Thymus (tissue), 11 donors: Measurements from ENCODE around the gene ATP1A3. TPM values are rescaled to one million over a fixed set of nuclear protein-coding genes. Genes with fewer than 3 reads are reported as not detected.

Experiments used
- DNase-seq, 9 donors: peaks; one replicate each; pipeline ENCODE4 v3.0.0-alpha.2; 2013; ENCODE audit warnings: low spot score in 9 of 9, low read depth in 6 of 9, missing footprints in 1 of 9
- H3K27ac ChIP-seq, 2 donors: one replicate each; pipeline ENCODE4 v1.5.1; 2013; ENCODE audit warnings: control low read depth in 1 of 2, low read depth in 1 of 2, low read length in 1 of 2, mild to moderate bottlenecking in 1 of 2, moderate library complexity in 1 of 2
- H3K27me3 ChIP-seq, 2 donors: one replicate each; pipeline ENCODE4 v1.5.1; 2013; ENCODE audit warnings: low read length in 1 of 2; ENCODE audit not compliant: control insufficient read depth in 2 of 2, insufficient read depth in 1 of 2
- H3K36me3 ChIP-seq, 2 donors: one replicate each; pipeline ENCODE4 v1.5.1; 2013; ENCODE audit warnings: low read length in 1 of 2, mild to moderate bottlenecking in 1 of 2, moderate library complexity in 1 of 2; ENCODE audit not compliant: control insufficient read depth in 2 of 2, insufficient read depth in 2 of 2
- H3K4me1 ChIP-seq, 2 donors: one replicate each; pipeline ENCODE4 v1.5.1; 2013; ENCODE audit warnings: low read length in 2 of 2; ENCODE audit not compliant: control insufficient read depth in 2 of 2, insufficient read depth in 2 of 2
- H3K4me3 ChIP-seq, 2 donors: one replicate each; pipeline ENCODE4 v1.5.1; 2013; ENCODE audit warnings: low read length in 2 of 2, control low read depth in 1 of 2, mild to moderate bottlenecking in 1 of 2
- H3K9me3 ChIP-seq, 2 donors: one replicate each; pipeline ENCODE4 v1.5.1; 2013; ENCODE audit warnings: low read length in 1 of 2, mild to moderate bottlenecking in 1 of 2; ENCODE audit not compliant: control insufficient read depth in 2 of 2, insufficient read depth in 1 of 2
- WGBS: extraction: QIAGEN DNeasy Blood & Tissue Kit; methylation state at CpG from one replicate; pipeline ENCODE4 v1.1.7; 2013; 5-methylcytosine and 5-hydroxymethylcytosine counted together
- polyA plus RNA-seq: library from polyadenylated mRNA; stranded (reverse); fragments of 200-250 nt; gene quantifications from one replicate; pipeline ENCODE4 v1.2.3, GENCODE V29; 2013
- total RNA-seq: library from RNA; stranded (reverse); fragments of 120-200 nt; gene quantifications from one replicate; pipeline ENCODE4 v1.2.4, GENCODE V29; 2013
- donor health status: healthy.

The ATP1A3 gene
- total and polyA plus RNA-seq, 2 donors, result 1.2 to 2.6 TPM

GRCh38 chr19:41977916-41978315 lies 16.1 kb downstream of the ATP1A3 start:
- no peaks in the 10 kb centered on the region for H3K27me3 ChIP-seq
- DNase-seq, result no peak
- H3K4me1 ChIP-seq, result no peaks in the 10 kb centered on the region
- H3K9me3 ChIP-seq, result peaks cover 0 to 2% of the 10 kb centered on the region in 2 donors
- H3K36me3 ChIP-seq, result peaks cover 3 to 22% of the 10 kb centered on the region in 2 donors
- no peak overlapping the region for H3K27ac ChIP-seq
- no peak overlapping the region for H3K4me3 ChIP-seq
- 96% methylated on average over 22 of the region's 22 CpGs for WGBS

GRCh38 chr19:41974652-41975051 lies 19.4 kb downstream of the ATP1A3 start:
- H3K4me1 ChIP-seq, result no peaks in the 10 kb centered on the region
- peaks cover 0 to 3% of the 10 kb centered on the region in 2 donors for H3K9me3 ChIP-seq
- WGBS, result 89% methylated on average over 8 of the region's 8 CpGs
- no peak overlapping the region for H3K4me3 ChIP-seq
- no peak overlapping the region for H3K27ac ChIP-seq
- peaks cover 3 to 16% of the 10 kb centered on the region in 2 donors for H3K36me3 ChIP-seq
- no peak for DNase-seq
- H3K27me3 ChIP-seq, result no peaks in the 10 kb centered on the region

- no peak overlapping the region for H3K27ac ChIP-seq
- peaks cover 0 to 3% of the 10 kb centered on the region in 2 donors for H3K9me3 ChIP-seq
- WGBS, result 95% methylated on average over 11 of the region's 11 CpGs
- H3K36me3 ChIP-seq, result peaks cover 5 to 7% of the 10 kb centered on the region in 2 donors
- DNase-seq, result no peak
- peaks cover 5 to 14% of the 10 kb centered on the region in 2 donors for H3K4me1 ChIP-seq
- H3K27me3 ChIP-seq, result no peaks in the 10 kb centered on the region
- no peak overlapping the region for H3K4me3 ChIP-seq
Observed at GRCh38 chr19:41971363-41971762, 22.7 kb downstream of the ATP1A3 start.

GRCh38 chr19:41969772-41970458 lies 24.1 kb downstream of the ATP1A3 start:
- no peak for DNase-seq
- Histone ChIP-seq H3K9me3 (peaks cover 0 to 7% of the 10 kb centered on the region in 2 donors), H3K27me3 (no peaks in the 10 kb centered on the region), H3K36me3 (peaks cover 0 to 3% of the 10 kb centered on the region in 2 donors), H3K4me1 (peaks cover 7 to 28% of the 10 kb centered on the region in 2 donors), H3K27ac (no peak overlapping the region), H3K4me3 (no peak overlapping the region)
- WGBS, result 98% methylated on average over 19 of the region's 19 CpGs

- Histone ChIP-seq H3K4me1 (peaks cover 7 to 34% of the 10 kb centered on the region in 2 donors), H3K36me3 (peaks cover 0 to 3% of the 10 kb centered on the region in 2 donors), H3K27ac (no peak overlapping the region), H3K9me3 (peaks cover 0 to 7% of the 10 kb centered on the region in 2 donors), H3K27me3 (no peaks in the 10 kb centered on the region), H3K4me3 (no peak overlapping the region)
- WGBS, result 95% methylated on average over 28 of the region's 28 CpGs
- no peak for DNase-seq
Observed at GRCh38 chr19:41968751-41969595, 25.1 kb downstream of the ATP1A3 start.

- Histone ChIP-seq H3K4me3 (no peak overlapping the region), H3K27ac (peak overlapping the region in 1 of 2 donors; percentile 11), H3K9me3 (peaks cover 0 to 4% of the 10 kb centered on the region in 2 donors), H3K27me3 (no peaks in the 10 kb centered on the region), H3K4me1 (peaks cover 7 to 34% of the 10 kb centered on the region in 2 donors), H3K36me3 (peaks cover 0 to 3% of the 10 kb centered on the region in 2 donors)
- peak in 2 of 9 donors; percentile 32 to 59 for DNase-seq
- 37% methylated on average over 26 of the region's 26 CpGs for WGBS
Observed at GRCh38 chr19:41967054-41967783, 26.8 kb downstream of the ATP1A3 start.

- Histone ChIP-seq H3K4me1 (peaks cover 7 to 34% of the 10 kb centered on the region in 2 donors), H3K4me3 (no peak overlapping the region), H3K27me3 (no peaks in the 10 kb centered on the region), H3K36me3 (peaks cover 0 to 3% of the 10 kb centered on the region in 2 donors), H3K27ac (peak overlapping the region in 1 of 2 donors; percentile 74), H3K9me3 (peaks cover 0 to 4% of the 10 kb centered on the region in 2 donors)
- DNase-seq, result peak in 6 of 9 donors; percentile 47 to 86 (median 64)
- WGBS, result 33% methylated on average over 5 of the region's 5 CpGs
Observed at GRCh38 chr19:41965106-41965505, 28.9 kb downstream of the ATP1A3 start.

GRCh38 chr19:41960973-41961372 lies 33.1 kb downstream of the ATP1A3 start:
- no peaks in the 10 kb centered on the region for H3K27me3 ChIP-seq
- peaks cover 0 to 3% of the 10 kb centered on the region in 2 donors for H3K9me3 ChIP-seq
- H3K4me1 ChIP-seq, result peaks cover 5 to 37% of the 10 kb centered on the region in 2 donors
- H3K4me3 ChIP-seq, result no peak overlapping the region
- H3K27ac ChIP-seq, result no peak overlapping the region
- H3K36me3 ChIP-seq, result peaks cover 9 to 13% of the 10 kb centered on the region in 2 donors
- WGBS, result 97% methylated on average over 5 of the region's 5 CpGs
- no peak for DNase-seq
